Ascending aorta (tissue), 2 donors: ENCODE results near the gene NAT9. TPM values are rescaled to one million over a fixed set of nuclear protein-coding genes. Genes with fewer than 3 reads are reported as not detected.

Source experiments
- DNase-seq, 2 donors: peaks; one replicate each; pipeline ENCODE4 v3.0.0-alpha.2; 2019; ENCODE audit warnings: low spot score in 2 of 2
- H3K27ac ChIP-seq, 2 donors: fragments of 200-600 bp; sonication (generic); one replicate each; pipeline ENCODE4 v1.5.1; 2016 to 2017; ENCODE audit warnings: mild to moderate bottlenecking in 1 of 2
- H3K27me3 ChIP-seq: fragments of 200-600 bp; sonication (generic); one replicate; pipeline ENCODE4 v1.5.1; 2017
- H3K36me3 ChIP-seq, 2 donors: fragments of 200-600 bp; sonication (generic); one replicate each; pipeline ENCODE4 v1.5.1; 2016
- H3K4me1 ChIP-seq, 2 donors: fragments of 200-600 bp; sonication (generic); one replicate each; pipeline ENCODE4 v1.5.1; 2016 to 2017; ENCODE audit warnings: mild to moderate bottlenecking in 1 of 2
- H3K4me3 ChIP-seq, 2 donors: fragments of 200-600 bp; sonication (generic); one replicate each; pipeline ENCODE4 v1.5.1; 2016 to 2017; ENCODE audit warnings: mild to moderate bottlenecking in 1 of 2
- H3K9me3 ChIP-seq, 2 donors: fragments of 200-600 bp; sonication (generic); one replicate each; pipeline ENCODE4 v1.5.1; 2016
- intact Hi-C: fragments of 100-400 bp; cut with DNase I; formaldehyde crosslinking; loops from one replicate; pipeline ENCODE4 v1.15.1; 2023
- total RNA-seq: library from RNA; depleted of rRNA; stranded (reverse); fragments of >200 nt; gene quantifications from one replicate; pipeline ENCODE4 v1.1.0, GENCODE V29; 2016
- TF ChIP-seq, protein P1 (sequence below), 3 experiments: fragments of 200-600 bp in 2 of 3; fragments of 450-650 bp in 1 of 3; sonication (generic) in 2 of 3; IDR thresholded peaks; one replicate each; pipeline ENCODE4 v1.5.1; 2016 to 2019; ENCODE audit warnings: antibody characterized with exemption in 3 of 3, mild to moderate bottlenecking in 1 of 3, moderate library complexity in 1 of 3

The NAT9 gene
- total RNA-seq, 1 donor from 2014 or later: 13.3 TPM

DNA sequence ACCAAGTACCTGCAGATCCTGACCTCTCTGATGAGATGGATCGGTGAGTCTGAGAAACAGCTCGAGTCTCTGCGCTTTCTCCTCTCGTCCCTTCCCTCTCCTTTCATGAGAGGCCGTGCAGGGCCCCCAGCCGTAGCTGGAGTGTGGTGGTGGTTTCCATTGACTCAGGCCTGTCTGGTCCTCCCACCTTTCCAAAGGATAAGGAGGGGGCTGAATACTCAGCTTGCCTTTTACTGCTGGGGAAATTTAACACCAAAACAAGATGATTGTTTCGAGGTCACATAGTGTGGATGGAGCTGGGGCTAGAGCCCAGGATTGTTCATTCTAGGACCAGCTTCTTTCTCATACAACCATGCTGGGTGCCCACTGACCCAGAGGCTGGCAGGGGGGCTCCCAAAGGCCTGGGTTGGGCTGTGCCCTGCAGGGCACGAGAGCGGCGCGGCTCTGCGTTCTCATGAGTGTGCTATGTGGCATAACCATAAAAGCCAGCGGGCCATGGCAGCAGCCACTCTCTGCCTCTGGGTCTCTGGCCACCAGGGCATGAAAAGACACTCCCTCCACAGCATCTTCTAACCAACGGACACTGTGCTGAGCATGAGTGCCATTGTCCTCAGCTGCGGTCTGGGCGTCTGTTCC, 43.8 kb upstream of the NAT9 start:
- no peaks in the 10 kb centered on the region for H3K27me3 ChIP-seq
- TF ChIP-seq, protein P1, sequence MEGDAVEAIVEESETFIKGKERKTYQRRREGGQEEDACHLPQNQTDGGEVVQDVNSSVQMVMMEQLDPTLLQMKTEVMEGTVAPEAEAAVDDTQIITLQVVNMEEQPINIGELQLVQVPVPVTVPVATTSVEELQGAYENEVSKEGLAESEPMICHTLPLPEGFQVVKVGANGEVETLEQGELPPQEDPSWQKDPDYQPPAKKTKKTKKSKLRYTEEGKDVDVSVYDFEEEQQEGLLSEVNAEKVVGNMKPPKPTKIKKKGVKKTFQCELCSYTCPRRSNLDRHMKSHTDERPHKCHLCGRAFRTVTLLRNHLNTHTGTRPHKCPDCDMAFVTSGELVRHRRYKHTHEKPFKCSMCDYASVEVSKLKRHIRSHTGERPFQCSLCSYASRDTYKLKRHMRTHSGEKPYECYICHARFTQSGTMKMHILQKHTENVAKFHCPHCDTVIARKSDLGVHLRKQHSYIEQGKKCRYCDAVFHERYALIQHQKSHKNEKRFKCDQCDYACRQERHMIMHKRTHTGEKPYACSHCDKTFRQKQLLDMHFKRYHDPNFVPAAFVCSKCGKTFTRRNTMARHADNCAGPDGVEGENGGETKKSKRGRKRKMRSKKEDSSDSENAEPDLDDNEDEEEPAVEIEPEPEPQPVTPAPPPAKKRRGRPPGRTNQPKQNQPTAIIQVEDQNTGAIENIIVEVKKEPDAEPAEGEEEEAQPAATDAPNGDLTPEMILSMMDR (IDR thresholded peaks at IDR 0.05): no peak
- H3K9me3 ChIP-seq: no peaks in the 10 kb centered on the region
- no peak for DNase-seq
- intact Hi-C loops: no loop called here
- H3K4me3 ChIP-seq: no peak overlapping the region
- peaks cover 12 to 20% of the 10 kb centered on the region in 2 donors for H3K36me3 ChIP-seq
- no peak overlapping the region for H3K27ac ChIP-seq
- H3K4me1 ChIP-seq: no peaks in the 10 kb centered on the region

DNA sequence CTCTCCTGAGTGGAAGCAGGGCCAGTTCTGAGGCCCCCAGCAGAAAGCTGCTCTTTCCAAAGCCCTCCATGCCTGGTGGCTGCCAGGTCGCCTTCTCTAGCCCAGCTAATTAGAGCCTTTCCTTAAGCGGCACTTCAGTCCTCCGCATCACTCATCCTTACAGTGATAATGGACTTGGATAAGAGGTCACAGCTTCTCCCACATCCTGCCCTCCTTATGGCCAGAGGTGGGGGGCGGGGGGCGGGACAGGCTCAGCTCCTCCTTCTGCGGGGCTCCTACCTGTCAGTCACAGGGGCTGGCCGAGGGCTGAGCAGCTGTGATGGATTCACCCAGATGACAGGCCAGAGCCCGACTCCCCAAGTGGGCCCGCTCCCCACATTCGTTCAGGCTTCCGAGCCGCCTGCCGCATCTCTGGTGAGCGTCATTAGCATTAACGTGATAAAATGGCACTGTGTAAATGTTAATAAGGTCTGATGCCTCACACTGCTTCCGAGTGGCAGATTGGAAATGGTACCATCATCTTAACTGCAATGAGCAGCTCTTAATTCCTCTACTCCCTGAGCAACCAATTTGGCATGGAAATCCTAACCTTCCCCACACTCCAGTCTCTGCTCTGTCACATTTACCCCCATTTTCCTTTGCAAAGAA, 42.3 kb upstream of the NAT9 start:
- H3K4me3 ChIP-seq: no peak overlapping the region
- no peak overlapping the region for H3K27ac ChIP-seq
- H3K27me3 ChIP-seq: no peaks in the 10 kb centered on the region
- TF ChIP-seq, protein P1 (IDR thresholded peaks at IDR 0.05): no peak
- no peaks in the 10 kb centered on the region for H3K9me3 ChIP-seq
- intact Hi-C loops: no loop called here
- no peaks in the 10 kb centered on the region for H3K4me1 ChIP-seq
- H3K36me3 ChIP-seq: peaks cover 12 to 20% of the 10 kb centered on the region in 2 donors
- no peak for DNase-seq

DNA sequence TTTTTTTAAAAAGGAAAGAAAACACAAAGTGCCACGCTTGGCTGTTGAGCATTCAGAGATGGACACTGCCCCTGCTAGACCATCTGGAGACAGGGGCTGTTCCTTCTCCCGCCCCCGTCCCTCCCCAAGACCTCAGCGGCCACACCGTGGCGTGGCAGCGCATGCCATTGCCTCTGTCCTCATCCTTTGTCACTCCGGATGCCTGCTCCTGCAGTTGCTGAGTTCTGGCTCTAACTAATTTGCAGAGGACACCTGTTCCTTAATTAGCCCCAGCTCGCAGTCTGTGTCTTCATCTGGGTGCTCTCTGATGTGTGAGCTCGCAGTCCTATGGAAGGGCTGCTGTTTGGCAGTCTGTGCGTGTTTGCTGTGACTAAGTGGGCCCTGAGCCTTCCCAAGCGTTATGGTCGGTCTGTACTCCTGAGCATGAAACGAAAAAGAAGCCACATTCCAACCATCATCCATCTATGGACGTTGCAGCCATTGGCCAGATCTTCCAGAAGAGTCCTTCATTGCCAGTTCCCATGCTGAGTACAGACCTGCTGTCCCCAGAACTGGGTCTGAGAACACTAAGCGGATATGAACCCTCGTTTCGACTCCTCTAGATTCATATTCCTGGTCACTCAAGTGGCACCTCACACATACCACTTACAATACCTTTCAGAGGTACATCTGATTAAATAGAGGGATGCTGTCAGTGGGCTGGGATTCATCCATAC, 40.9 kb upstream of the NAT9 start:
- no peaks in the 10 kb centered on the region for H3K9me3 ChIP-seq
- peaks cover 12 to 16% of the 10 kb centered on the region in 2 donors for H3K36me3 ChIP-seq
- TF ChIP-seq, protein P1 (IDR thresholded peaks at IDR 0.05): no peak
- H3K27me3 ChIP-seq: no peaks in the 10 kb centered on the region
- intact Hi-C loops: no loop called here
- DNase-seq: no peak
- no peaks in the 10 kb centered on the region for H3K4me1 ChIP-seq
- no peak overlapping the region for H3K27ac ChIP-seq
- H3K4me3 ChIP-seq: no peak overlapping the region

DNA sequence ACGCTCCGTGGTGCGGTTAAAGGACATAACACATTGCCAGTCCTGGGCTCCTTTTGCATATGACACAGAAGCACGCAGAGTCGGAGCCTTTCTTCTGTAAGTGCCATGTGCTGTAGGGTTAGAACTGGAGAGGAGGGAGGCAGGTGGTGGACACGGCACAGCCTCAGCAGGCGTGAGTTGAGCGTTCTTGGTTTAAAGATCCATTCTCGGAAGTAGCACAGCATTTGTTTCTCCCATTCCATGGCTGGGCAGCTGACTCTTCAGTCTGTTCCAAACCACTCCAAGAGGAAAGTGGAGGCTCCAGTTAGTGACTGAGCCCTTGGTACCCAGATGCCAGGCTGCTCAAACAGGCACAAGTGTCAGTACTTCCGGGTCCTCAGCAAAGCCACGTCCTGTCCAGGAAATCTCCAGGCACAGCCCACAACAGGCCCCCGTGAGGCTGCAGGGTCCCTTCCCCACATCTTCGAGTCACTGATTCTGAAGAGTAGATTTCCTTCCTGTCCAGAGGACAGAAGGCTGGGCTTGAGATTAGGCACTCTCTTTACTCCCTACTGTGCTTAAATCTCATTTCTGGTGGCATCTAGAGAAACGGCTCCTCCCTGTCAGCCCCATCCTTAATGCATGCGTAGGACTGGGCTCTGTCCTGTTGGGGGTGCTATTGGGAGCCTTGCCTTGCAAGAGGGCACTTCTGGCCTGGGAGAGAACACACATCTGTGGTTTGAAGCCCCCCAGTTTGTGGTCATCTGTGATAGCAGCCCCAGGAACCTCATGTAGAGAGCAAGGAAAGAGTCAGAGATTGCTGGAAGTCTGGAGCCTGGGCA, 39.6 kb upstream of the NAT9 start:
- Histone ChIP-seq H3K27ac (no peak overlapping the region), H3K36me3 (peaks cover 11 to 12% of the 10 kb centered on the region in 2 donors), H3K4me1 (no peaks in the 10 kb centered on the region), H3K4me3 (no peak overlapping the region), H3K27me3 (no peaks in the 10 kb centered on the region), H3K9me3 (no peaks in the 10 kb centered on the region)
- TF ChIP-seq, protein P1 (IDR thresholded peaks at IDR 0.05): no peak
- DNase-seq: no peak
- intact Hi-C loops: no loop called here

DNA sequence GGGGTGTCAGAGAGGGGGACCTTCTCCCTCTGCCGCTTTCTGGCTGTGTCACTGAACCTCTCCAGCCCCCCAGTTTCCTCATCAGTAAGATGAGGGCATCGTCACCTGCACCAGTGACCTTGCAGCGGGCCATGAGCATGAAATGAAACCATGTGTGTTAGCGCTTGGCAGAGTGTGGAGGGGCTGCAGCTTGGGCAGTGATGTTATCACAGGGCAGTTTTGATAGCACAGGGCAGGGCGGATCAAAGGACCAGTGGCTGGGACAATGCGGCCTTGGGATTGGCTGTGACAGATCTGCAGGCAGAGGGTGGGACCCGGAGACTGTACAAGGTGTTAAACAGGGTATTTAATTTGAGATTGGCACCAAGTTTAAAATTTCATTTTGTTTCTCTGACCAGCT, 38.9 kb upstream of the NAT9 start:
- no peak for DNase-seq
- no peaks in the 10 kb centered on the region for H3K4me1 ChIP-seq
- H3K27me3 ChIP-seq: no peaks in the 10 kb centered on the region
- H3K36me3 ChIP-seq: peaks cover 4 to 6% of the 10 kb centered on the region in 2 donors
- H3K4me3 ChIP-seq: no peak overlapping the region
- intact Hi-C loops: no loop called here
- TF ChIP-seq, protein P1 (IDR thresholded peaks at IDR 0.05): no peak
- no peaks in the 10 kb centered on the region for H3K9me3 ChIP-seq
- H3K27ac ChIP-seq: no peak overlapping the region
